Stomach smooth muscle (tissue), 2 donors: ENCODE data around the gene TOPBP1.

Experiments
- H3K27ac ChIP-seq: one replicate; pipeline ENCODE4 v1.7.0; 2013; ENCODE audit warnings: mild to moderate bottlenecking, low read length, inconsistent platforms
- H3K27me3 ChIP-seq, 2 donors: one replicate each; pipeline ENCODE4 v1.7.0; 2013; ENCODE audit warnings: low read length in 2 of 2; ENCODE audit not compliant: insufficient read depth in 2 of 2, control insufficient read depth in 1 of 2
- H3K36me3 ChIP-seq, 2 donors: one replicate each; pipeline ENCODE4 v1.7.0; 2013; ENCODE audit warnings: low read length in 2 of 2; ENCODE audit not compliant: control insufficient read depth in 2 of 2, insufficient read depth in 2 of 2
- H3K4me1 ChIP-seq: one replicate; pipeline ENCODE4 v1.7.0; 2013; ENCODE audit warnings: low read length; ENCODE audit not compliant: control insufficient read depth, insufficient read depth
- H3K4me3 ChIP-seq, 2 donors: one replicate each; pipeline ENCODE4 v1.7.0; 2013; ENCODE audit warnings: low read length in 2 of 2
- H3K9ac ChIP-seq, 2 donors: one replicate each; pipeline ENCODE4 v1.7.0; 2013; ENCODE audit warnings: low read length in 2 of 2, mild to moderate bottlenecking in 1 of 2
- H3K9me3 ChIP-seq, 2 donors: one replicate each; pipeline ENCODE4 v1.7.0; 2013; ENCODE audit warnings: low read length in 2 of 2; ENCODE audit not compliant: control insufficient read depth in 2 of 2
- donor health status: healthy.
- donor health status: Pancreatic carcinoma.

Gene TOPBP1

DNA sequence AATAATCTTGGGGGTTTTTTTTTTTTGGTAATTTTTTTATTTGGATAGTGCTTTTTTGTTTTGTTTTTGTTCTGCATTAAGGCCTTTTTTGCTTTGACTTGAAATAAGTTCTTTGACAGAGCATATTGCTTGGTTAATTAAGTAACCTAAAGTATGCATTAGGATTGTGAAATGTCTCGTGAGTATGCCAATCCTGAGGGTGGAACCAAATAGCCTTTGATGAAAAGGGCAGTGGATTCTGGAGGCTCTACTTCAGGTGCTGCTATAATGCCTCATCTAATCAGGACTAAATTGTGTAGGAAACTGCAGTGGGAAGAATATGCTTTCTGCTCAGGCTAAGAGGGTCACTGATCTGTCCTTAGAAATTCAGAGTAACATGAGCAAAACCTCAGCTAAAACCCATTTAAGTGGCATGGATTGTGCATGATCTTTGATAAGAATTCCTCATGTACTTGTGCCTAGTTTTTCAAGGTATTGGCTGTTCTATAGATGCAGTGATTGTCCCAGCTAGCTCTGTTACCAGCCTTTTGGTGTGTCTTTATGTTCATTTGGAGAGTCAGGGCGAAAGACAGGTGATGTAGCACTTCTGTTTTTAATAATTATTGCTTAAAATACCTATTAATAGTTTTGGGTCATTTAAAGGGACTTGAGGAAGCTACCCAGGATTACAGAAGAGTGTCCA, 72.8 kb downstream of the TOPBP1 start:
- H3K4me3 ChIP-seq, result no peak overlapping the region
- H3K27me3 ChIP-seq, result no peaks in the 10 kb centered on the region
- no peaks in the 10 kb centered on the region for H3K4me1 ChIP-seq
- peaks cover 27 to 36% of the 10 kb centered on the region in 2 donors for H3K36me3 ChIP-seq
- H3K27ac ChIP-seq, result no peak overlapping the region
- no peak overlapping the region for H3K9ac ChIP-seq
- no peaks in the 10 kb centered on the region for H3K9me3 ChIP-seq

DNA sequence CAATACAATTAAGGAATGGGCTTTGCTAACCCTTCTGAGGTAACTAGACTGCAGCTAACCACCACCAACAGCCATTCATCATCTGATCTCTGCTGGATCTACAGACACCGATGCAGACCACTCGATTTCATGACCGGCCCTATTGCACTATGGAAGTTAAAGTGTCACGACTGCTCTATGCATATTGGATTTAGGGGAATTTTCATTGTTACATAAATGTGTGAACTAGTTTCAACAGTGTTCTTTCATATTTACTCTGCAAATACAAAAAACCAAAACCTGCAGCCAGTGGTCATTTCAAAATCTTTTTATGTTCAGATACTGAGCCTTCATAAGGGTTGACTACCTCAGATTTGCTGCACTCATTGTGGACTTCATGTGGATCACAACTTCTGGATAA, 73.7 kb downstream of the TOPBP1 start:
- peaks cover 34 to 41% of the 10 kb centered on the region in 2 donors for H3K36me3 ChIP-seq
- no peaks in the 10 kb centered on the region for H3K9me3 ChIP-seq
- H3K4me3 ChIP-seq, result no peak overlapping the region
- H3K4me1 ChIP-seq, result no peaks in the 10 kb centered on the region
- H3K9ac ChIP-seq, result no peak overlapping the region
- no peak overlapping the region for H3K27ac ChIP-seq
- H3K27me3 ChIP-seq, result no peaks in the 10 kb centered on the region

DNA sequence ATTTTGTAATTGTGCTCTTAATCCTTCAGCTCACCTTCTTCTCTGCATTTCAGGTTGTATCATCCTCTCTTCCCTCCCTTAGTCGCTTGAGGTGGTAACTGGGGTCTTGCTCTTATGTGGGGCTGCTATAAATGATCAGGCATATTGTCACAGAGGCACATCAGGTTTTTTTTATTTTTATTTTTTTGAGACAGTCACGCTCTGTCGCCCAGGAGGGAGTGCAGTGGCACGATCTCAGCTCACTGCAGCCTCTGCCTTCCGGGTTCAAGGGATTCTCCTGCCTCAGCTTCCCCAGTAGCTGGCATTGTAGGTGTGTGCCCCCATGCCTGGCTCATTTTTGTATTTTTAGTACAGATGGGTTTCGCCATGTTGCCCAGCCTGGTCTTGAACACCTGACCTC, 78.3 kb downstream of the TOPBP1 start:
- no peaks in the 10 kb centered on the region for H3K9me3 ChIP-seq
- no peak overlapping the region for H3K4me3 ChIP-seq
- peaks cover 28 to 38% of the 10 kb centered on the region in 2 donors for H3K36me3 ChIP-seq
- H3K4me1 ChIP-seq, result no peaks in the 10 kb centered on the region
- H3K9ac ChIP-seq, result no peak overlapping the region
- no peaks in the 10 kb centered on the region for H3K27me3 ChIP-seq
- no peak overlapping the region for H3K27ac ChIP-seq

DNA sequence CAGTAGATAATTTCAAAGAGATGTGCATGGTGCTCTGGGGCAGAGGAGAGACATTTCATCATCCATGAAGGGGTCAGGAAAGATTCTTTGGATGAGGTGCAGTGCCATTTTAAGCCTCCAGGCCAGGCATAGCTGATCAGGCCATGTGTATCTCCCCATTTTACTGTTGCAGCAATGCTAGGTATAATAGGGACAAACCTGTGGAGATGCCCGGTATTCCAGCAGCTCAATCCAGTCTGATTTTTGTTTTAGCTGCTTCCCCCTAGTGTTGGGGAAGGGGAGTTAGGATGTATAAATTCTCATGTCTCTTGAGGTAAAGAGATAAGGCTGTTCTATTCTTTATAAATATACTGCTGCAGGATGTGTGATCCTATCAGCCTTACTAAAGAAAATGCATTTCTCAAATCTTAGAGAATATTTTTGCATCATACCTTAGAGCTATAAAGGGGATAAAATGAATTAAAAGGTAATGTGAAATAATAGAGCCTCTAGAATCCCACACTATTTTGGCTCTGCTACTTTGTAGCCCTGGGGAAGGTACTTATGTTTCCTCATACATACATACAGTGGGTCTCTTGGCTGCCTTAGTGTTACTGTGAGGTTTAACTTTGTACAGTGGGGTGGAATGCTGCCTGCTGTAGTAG, 83.1 kb downstream of the TOPBP1 start:
- no peak overlapping the region for H3K9ac ChIP-seq
- H3K27ac ChIP-seq, result no peak overlapping the region
- no peak overlapping the region for H3K4me3 ChIP-seq
- H3K4me1 ChIP-seq, result peaks cover 10% of the 10 kb centered on the region
- peaks cover 11 to 12% of the 10 kb centered on the region in 2 donors for H3K36me3 ChIP-seq
- no peaks in the 10 kb centered on the region for H3K9me3 ChIP-seq
- H3K27me3 ChIP-seq, result no peaks in the 10 kb centered on the region

DNA sequence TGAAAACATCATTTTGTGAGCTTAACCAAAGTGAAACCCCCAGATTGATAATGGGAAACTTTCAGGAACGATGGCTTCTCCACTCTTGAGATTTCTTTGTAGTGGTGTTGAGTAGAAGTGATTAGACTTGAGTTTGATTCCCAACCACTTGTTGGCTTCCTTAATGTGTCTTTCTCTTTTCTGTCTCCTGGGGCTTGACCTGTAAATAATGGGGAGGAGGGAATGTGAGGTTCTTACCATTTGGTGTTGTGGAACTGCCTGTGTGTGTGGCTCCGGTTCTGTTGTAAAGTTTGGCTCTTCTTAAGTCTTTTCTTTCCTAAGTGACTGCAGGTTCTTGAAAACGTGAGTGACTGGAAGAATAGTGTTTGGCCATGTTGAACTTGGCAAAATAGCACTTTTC, 85.6 kb downstream of the TOPBP1 start:
- Histone ChIP-seq H3K9ac (peak overlapping the region; percentile 3 to 31), H3K9me3 (no peaks in the 10 kb centered on the region), H3K27ac (no peak overlapping the region), H3K4me3 (peak overlapping the region; percentile 40 to 99), H3K27me3 (no peaks in the 10 kb centered on the region), H3K4me1 (peaks cover 15% of the 10 kb centered on the region), H3K36me3 (peaks cover 6 to 8% of the 10 kb centered on the region in 2 donors)

DNA sequence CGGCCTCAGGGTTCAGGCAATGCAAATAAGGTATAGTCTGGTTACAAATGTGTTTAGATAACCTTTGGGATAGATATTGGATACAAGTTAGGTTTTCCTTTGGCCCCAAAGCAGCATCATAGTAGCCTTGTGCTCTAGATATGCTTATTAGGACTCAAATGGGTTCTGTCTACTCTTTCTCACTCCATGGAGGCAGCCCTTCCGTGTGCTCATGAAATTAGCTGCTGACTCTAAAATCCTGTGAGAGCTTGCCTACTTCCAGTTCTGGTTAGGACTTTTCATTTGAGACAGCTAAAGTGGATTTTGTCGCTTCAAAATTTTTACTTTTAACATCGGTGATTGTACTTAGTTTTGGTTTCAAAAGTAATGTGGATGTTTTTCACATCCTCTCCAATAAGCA, 86.7 kb downstream of the TOPBP1 start:
- peaks cover 18% of the 10 kb centered on the region for H3K4me1 ChIP-seq
- H3K36me3 ChIP-seq, result peaks cover 5 to 8% of the 10 kb centered on the region in 2 donors
- H3K9ac ChIP-seq, result peak overlapping the region; percentile 89 to 95
- no peaks in the 10 kb centered on the region for H3K27me3 ChIP-seq
- peak overlapping the region; percentile 78 for H3K27ac ChIP-seq
- peak overlapping the region; percentile 83 to 99 for H3K4me3 ChIP-seq
- no peaks in the 10 kb centered on the region for H3K9me3 ChIP-seq

DNA sequence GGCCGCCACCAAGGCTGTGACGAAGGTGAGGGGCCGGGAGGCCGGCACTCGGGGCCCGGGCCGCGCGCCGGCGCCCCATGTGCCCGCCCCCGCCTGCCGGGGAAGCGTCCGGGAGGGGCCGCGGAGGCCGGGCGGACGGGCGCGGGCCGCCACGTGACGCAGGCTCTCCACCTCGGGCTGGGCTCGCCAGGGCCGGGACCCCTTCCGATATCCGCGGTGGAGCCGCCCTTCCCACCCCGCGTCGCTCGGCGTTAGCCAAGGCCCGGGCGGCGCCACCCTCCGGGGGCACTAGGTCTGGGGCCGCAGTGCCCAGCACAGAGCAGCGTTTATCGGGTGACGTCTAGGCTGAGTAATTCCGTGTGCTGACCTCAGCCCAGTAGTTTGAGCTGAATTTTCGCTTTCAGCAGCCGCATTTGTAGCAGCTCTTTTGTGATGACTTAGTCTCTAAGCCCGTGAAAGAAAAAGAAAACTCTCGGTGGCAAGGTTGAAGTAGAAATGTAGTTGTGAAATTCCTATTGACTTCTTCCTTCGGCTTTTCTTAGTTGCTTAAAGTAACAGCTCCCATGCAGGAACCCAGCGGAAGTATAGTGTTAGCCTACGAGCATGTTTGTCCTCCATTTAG, 87.4 kb downstream of the TOPBP1 start:
- peaks cover 19% of the 10 kb centered on the region for H3K4me1 ChIP-seq
- H3K27me3 ChIP-seq, result no peaks in the 10 kb centered on the region
- peak overlapping the region; percentile 78 for H3K27ac ChIP-seq
- H3K9ac ChIP-seq, result peak overlapping the region; percentile 89 to 95
- H3K4me3 ChIP-seq, result peak overlapping the region; percentile 83 to 99
- peaks cover 5 to 8% of the 10 kb centered on the region in 2 donors for H3K36me3 ChIP-seq
- no peaks in the 10 kb centered on the region for H3K9me3 ChIP-seq

DNA sequence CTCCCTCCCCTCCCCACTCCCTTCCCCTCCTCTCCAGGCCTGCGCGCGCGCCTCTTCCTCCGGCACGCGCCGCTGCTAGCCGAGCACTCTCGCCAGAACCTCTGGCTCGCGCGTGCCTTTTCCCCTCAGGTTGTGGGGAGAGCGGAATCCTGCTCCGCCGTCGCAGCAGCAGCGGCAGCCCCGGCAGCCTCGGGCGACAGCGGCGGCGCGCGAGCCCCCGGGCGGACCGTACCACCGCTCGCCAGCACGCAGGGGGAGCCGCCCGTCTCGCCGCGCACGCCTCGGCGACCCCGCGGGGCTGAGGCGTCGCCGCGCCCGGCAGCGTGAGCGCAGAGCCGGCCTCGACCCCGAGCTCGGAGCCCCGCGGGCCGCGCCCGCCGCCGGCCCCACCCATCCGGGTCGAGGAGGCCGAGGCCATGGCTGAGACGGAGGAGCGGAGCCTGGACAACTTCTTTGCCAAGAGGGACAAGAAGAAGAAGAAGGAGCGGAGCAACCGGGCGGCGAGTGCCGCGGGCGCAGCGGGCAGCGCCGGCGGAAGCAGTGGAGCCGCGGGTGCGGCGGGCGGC, 88.0 kb downstream of the TOPBP1 start, which contains the start of gene CDV3:
CDV3 (plus strand) TSS at position 58 of the 566 bp plus-strand sequence; CDS start at position 417, 359 bp downstream.
- H3K27me3 ChIP-seq, result no peaks in the 10 kb centered on the region
- H3K27ac ChIP-seq, result peak within 1 kb of the TSS; percentile 91
- peaks cover 5% of the 10 kb centered on the region in 2 donors for H3K36me3 ChIP-seq
- H3K4me3 ChIP-seq, result peak within 1 kb of the TSS; percentile 83 to 99
- peak within 1 kb of the TSS; percentile 94 to 95 for H3K9ac ChIP-seq
- H3K9me3 ChIP-seq, result no peaks in the 10 kb centered on the region
- peaks cover 19% of the 10 kb centered on the region for H3K4me1 ChIP-seq

DNA sequence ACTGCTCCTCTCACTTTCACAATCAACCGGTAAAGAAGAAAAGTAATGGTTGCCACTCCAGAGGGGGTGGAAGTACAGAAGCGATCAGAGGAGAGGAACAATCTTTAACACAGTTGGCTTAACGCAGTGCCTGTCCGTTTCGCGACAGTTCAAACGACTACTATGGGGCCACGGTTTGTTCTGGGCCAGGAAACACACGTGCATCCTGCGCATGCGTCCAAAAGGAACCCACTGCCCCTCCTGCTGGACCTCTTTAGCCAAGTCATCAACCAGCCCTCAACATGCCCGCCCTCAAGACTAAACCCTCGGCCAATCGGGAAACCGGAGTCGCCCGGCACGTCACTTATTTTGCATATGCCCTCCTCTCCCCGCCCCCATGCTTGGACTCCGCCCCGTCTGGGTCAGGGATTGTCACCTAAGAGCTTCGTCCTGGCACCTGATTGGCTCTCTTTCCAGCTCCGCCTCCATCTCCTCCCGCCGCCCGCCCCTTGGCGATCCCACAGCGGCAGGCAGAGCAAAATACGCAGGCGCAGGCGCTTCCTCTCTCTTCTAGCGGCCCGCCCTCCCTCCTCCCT, 88.6 kb downstream of the TOPBP1 start:
- no peaks in the 10 kb centered on the region for H3K9me3 ChIP-seq
- H3K36me3 ChIP-seq, result peaks cover 5% of the 10 kb centered on the region in 2 donors
- peak overlapping the region; percentile 83 to 94 for H3K9ac ChIP-seq
- H3K4me3 ChIP-seq, result peak overlapping the region; percentile 69 to 83
- H3K27ac ChIP-seq, result peak overlapping the region; percentile 91
- H3K27me3 ChIP-seq, result no peaks in the 10 kb centered on the region
- H3K4me1 ChIP-seq, result peaks cover 19% of the 10 kb centered on the region
